Measurements from ENCODE around the gene MTAP.

Gene MTAP

DNA sequence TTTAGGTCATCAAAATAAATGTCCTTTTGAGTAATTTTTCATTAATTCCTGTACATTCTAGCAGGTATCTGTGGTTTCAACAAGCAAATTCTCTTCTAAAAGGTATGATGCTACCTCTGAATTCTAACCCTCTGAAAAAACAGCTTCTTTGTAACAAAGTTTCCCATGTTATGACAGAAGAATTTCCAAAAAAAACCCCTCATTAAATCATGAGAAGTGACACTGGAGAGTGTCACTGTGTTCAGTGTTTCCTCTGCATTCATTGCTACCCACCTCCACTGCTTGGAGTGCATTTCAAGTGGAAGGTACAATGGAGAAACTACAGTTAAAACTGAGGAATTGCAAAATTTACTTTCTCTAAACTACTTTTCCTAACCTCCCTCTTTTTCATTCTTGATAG, 181.7 kb downstream of the MTAP start:
- Histone ChIP-seq H2BK5ac (ENCODE audit: low read depth, low read length, poor library complexity, severe bottlenecking) (no peak overlapping the region), H3K4me1 (ENCODE audit: control insufficient read depth, insufficient read depth, low read depth, low read length) (no peaks in the 10 kb centered on the region), H4K91ac (ENCODE audit: low read length) (no peak overlapping the region), H3K79me1 (replicated peaks; ENCODE audit: low read length, poor library complexity, severe bottlenecking) (peaks cover 5% of the 10 kb centered on the region), H3K18ac (ENCODE audit: low read depth in 1 of 2, low read length in 2 of 2) (no peak overlapping the region), H3K4ac (ENCODE audit: low read depth in 1 of 2, low read length in 2 of 2) (no peak overlapping the region), H2BK12ac (ENCODE audit: low read length in 2 of 2) (no peak overlapping the region), H3K27me3 (ENCODE audit: control insufficient read depth in 1 of 2, insufficient read depth in 1 of 2, low read length in 2 of 2) (peaks cover 0 to 9% of the 10 kb centered on the region in 2 experiments), H3K27ac (ENCODE audit: low read length, poor library complexity, severe bottlenecking) (no peak overlapping the region), H3K14ac (ENCODE audit: low read length in 2 of 2) (no peak overlapping the region), H3K9ac (ENCODE audit: low read length) (no peak overlapping the region), H2AK5ac (ENCODE audit: low read length, severe bottlenecking) (no peak overlapping the region), H3K23ac (ENCODE audit: low read length in 2 of 2) (no peak overlapping the region), H3K4me2 (ENCODE audit: low read length, poor library complexity, severe bottlenecking) (no peak overlapping the region), H2BK15ac (ENCODE audit: low read depth, poor library complexity, severe bottlenecking) (no peak overlapping the region), H2AFZ (ENCODE audit: low read depth, low read length) (no peak overlapping the region), H3K4me3 (ENCODE audit: insufficient read depth in 1 of 2, low read depth in 1 of 2, low read length in 2 of 2) (no peak overlapping the region), H3K9me3 (ENCODE audit: control insufficient read depth, low read length) (no peaks in the 10 kb centered on the region), H2BK120ac (ENCODE audit: low read depth, low read length) (no peak overlapping the region), H4K8ac (ENCODE audit: low read length) (no peak overlapping the region), H3K36me3 (ENCODE audit: control insufficient read depth in 1 of 2, insufficient read depth in 2 of 2, low read depth in 1 of 2, low read length in 2 of 2) (no peaks in the 10 kb centered on the region)
- DNase-seq = no peak

DNA sequence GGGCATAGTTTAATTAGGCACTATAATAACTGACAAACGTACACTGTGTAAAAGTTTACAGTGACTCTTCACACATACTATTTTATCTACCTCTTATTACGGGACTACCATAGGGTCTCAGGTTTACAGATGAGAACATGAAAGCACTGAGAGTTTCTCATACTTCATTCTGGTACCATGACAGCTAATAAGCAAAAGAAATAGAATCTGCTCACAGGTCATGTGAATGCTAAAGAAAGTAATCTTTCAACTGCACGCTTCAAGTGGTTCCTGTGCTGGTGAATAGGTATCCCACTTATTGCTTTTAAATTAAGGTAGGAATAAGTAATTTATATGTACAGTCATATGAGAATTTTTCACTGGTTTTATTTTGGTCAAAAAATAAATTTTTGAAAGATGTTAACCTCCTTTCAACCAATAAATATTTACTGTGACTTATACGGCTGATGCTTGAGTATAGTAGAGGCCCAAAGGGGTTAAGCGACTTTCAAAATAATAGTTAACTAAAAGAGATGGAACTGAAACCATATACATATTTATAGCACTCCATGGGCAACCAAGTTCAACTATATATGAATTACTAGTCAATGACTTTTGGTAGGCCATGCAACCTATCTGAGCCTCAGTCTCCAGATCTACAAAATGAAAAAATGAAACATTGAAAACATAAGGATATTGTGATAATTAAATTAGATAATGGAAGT, 183.7 kb downstream of the MTAP start:
- Histone ChIP-seq H3K4ac (ENCODE audit: low read depth in 1 of 2, low read length in 2 of 2) (no peak overlapping the region), H3K27ac (ENCODE audit: low read length, poor library complexity, severe bottlenecking) (no peak overlapping the region), H4K91ac (ENCODE audit: low read length) (no peak overlapping the region), H2BK120ac (ENCODE audit: low read depth, low read length) (no peak overlapping the region), H3K14ac (ENCODE audit: low read length in 2 of 2) (no peak overlapping the region), H2BK15ac (ENCODE audit: low read depth, poor library complexity, severe bottlenecking) (no peak overlapping the region), H2AFZ (ENCODE audit: low read depth, low read length) (no peak overlapping the region), H3K9ac (ENCODE audit: low read length) (peak overlapping the region; percentile 94), H3K9me3 (ENCODE audit: control insufficient read depth, low read length) (no peaks in the 10 kb centered on the region), H3K4me1 (ENCODE audit: control insufficient read depth, insufficient read depth, low read depth, low read length) (peaks cover 9% of the 10 kb centered on the region), H3K4me3 (ENCODE audit: insufficient read depth in 1 of 2, low read depth in 1 of 2, low read length in 2 of 2) (no peak overlapping the region), H3K27me3 (ENCODE audit: control insufficient read depth in 1 of 2, insufficient read depth in 1 of 2, low read length in 2 of 2) (no peaks in the 10 kb centered on the region), H3K36me3 (ENCODE audit: control insufficient read depth in 1 of 2, insufficient read depth in 2 of 2, low read depth in 1 of 2, low read length in 2 of 2) (peaks cover 0 to 5% of the 10 kb centered on the region in 2 experiments), H3K4me2 (ENCODE audit: low read length, poor library complexity, severe bottlenecking) (no peak overlapping the region), H2BK12ac (ENCODE audit: low read length in 2 of 2) (no peak overlapping the region), H2AK5ac (ENCODE audit: low read length, severe bottlenecking) (no peak overlapping the region), H3K23ac (ENCODE audit: low read length in 2 of 2) (no peak overlapping the region), H4K8ac (ENCODE audit: low read length) (no peak overlapping the region), H3K79me1 (replicated peaks; ENCODE audit: low read length, poor library complexity, severe bottlenecking) (peaks cover 9% of the 10 kb centered on the region), H2BK5ac (ENCODE audit: low read depth, low read length, poor library complexity, severe bottlenecking) (no peak overlapping the region), H3K18ac (ENCODE audit: low read depth in 1 of 2, low read length in 2 of 2) (no peak overlapping the region)
- DNase-seq = no peak
- 67% methylated on average over 2 of the region's 5 CpGs for WGBS

All from mesenchymal stem cell (in vitro differentiated cells and primary cell).